HepG2 (cell line): ENCODE measurements around the gene PNP. TPM values are rescaled to one million over a fixed set of nuclear protein-coding genes. Genes with fewer than 3 reads are reported as not detected.

Source experiments
- BCL6 ChIP-seq: IDR thresholded peaks from 2 replicates; pipeline ENCODE4 v1.6.1; 2016; ENCODE audit warnings: missing genetic modification reagents, missing compliant biosample characterization
- BRCA1 ChIP-seq: sonication (generic); formaldehyde crosslinking; IDR thresholded peaks from 2 replicates; pipeline ENCODE4 v1.4.0; 2020; ENCODE audit warnings: missing genetic modification reagents
- CEBPG ChIP-seq: IDR thresholded peaks from 2 replicates; pipeline ENCODE4 v1.6.1; 2016
- HHEX ChIP-seq: IDR thresholded peaks from 2 replicates; pipeline ENCODE4 v1.6.1; 2016; ENCODE audit warnings: control low read depth
- RARA ChIP-seq: IDR thresholded peaks from 2 replicates; pipeline ENCODE4 v1.6.1; 2016; ENCODE audit warnings: missing genetic modification reagents, missing compliant biosample characterization
- TBL1XR1 ChIP-seq: fragments of 150-350 bp; IDR thresholded peaks from 2 replicates; pipeline ENCODE4 v1.6.1; 2014; ENCODE audit warnings: borderline replicate concordance, low read length; ENCODE audit not compliant: partially characterized antibody
- ZNF446 ChIP-seq: sonication (generic); formaldehyde crosslinking; IDR thresholded peaks from 2 replicates; pipeline ENCODE4 v1.5.0; 2020; ENCODE audit warnings: mild to moderate bottlenecking, missing genetic modification reagents
- ZNF510 ChIP-seq: sonication (generic); formaldehyde crosslinking; IDR thresholded peaks from 2 replicates; pipeline ENCODE4 v1.4.0; 2020; ENCODE audit warnings: low read depth, mild to moderate bottlenecking, missing genetic modification reagents
- ZNF563 ChIP-seq: sonication (generic); formaldehyde crosslinking; IDR thresholded peaks from 2 replicates; pipeline ENCODE4 v1.8.0; 2022; ENCODE audit warnings: mild to moderate bottlenecking, moderate library complexity, missing genetic modification reagents
- ZNF724P ChIP-seq: sonication (generic); formaldehyde crosslinking; IDR thresholded peaks from 2 replicates; pipeline ENCODE4 v1.8.0; 2022; ENCODE audit warnings: missing genetic modification reagents, borderline replicate concordance
- ZNF746 ChIP-seq: sonication (generic); formaldehyde crosslinking; IDR thresholded peaks from 2 replicates; pipeline ENCODE4 v1.8.0; 2022; ENCODE audit warnings: mild to moderate bottlenecking, missing genetic modification reagents
- ZNF777 ChIP-seq: sonication (generic); formaldehyde crosslinking; IDR thresholded peaks from 2 replicates; pipeline ENCODE4 v1.4.0; 2020; ENCODE audit warnings: missing genetic modification reagents
- ZSCAN31 ChIP-seq: sonication (generic); formaldehyde crosslinking; IDR thresholded peaks from 2 replicates; pipeline ENCODE4 v1.5.0; 2020; ENCODE audit warnings: low read depth, mild to moderate bottlenecking, missing genetic modification reagents
- polyA plus RNA-seq, 8 experiments: library from polyadenylated mRNA; depleted of rRNA in 3 of 8; stranded (reverse) in 7 of 8; unstranded in 1 of 8; fragments of >200 nt; fragmentation: Illumina TruSeq in 4 of 8; extraction: Trizol in 4 of 8; gene quantifications; 2 replicates each; pipeline versions ENCODE4 v1.2.1 to v1.2.3, GENCODE V29; 2011 to 2016; ENCODE audit warnings: low read depth in 4 of 8, missing spikeins in 1 of 8, mixed read lengths in 1 of 8; ENCODE audit not compliant: insufficient read depth in 1 of 8
- total RNA-seq, 5 experiments: library from RNA; depleted of rRNA; stranded (reverse); fragments of >200 nt; fragmentation: Illumina TruSeq; extraction: Trizol; gene quantifications; 2 replicates each; pipeline ENCODE4 v1.2.3, GENCODE V29; 2016; ENCODE audit warnings: low read depth in 1 of 5
- TF ChIP-seq, protein P1 (sequence below): sonication (generic); formaldehyde crosslinking; IDR thresholded peaks from 2 replicates; pipeline ENCODE4 v1.8.1; 2023; ENCODE audit warnings: mild to moderate bottlenecking, missing genetic modification reagents
- TF ChIP-seq, protein P2 (sequence below): sonication (generic); formaldehyde crosslinking; conservative IDR thresholded peaks from 2 replicates; pipeline ENCODE4 v1.4.0; 2020; ENCODE audit warnings: missing genetic modification reagents
- TF ChIP-seq, protein P3 (sequence below): sonication (generic); formaldehyde crosslinking; IDR thresholded peaks from 2 replicates; pipeline ENCODE4 v1.9.0; 2021; ENCODE audit warnings: mild to moderate bottlenecking, missing genetic modification reagents
- TF ChIP-seq, protein P4 (sequence below): fragments of 450-650 bp; IDR thresholded peaks from 2 replicates; pipeline ENCODE4 v1.6.1; 2016
- TF ChIP-seq, protein P5 (sequence below): IDR thresholded peaks from 2 replicates; pipeline ENCODE4 v1.6.1; 2012; ENCODE audit warnings: inconsistent platforms

The PNP gene
- total and polyA plus RNA-seq, 2 of the 13 experiments (the other 11 are each of a cell fraction or from before 2014, with no cell fraction given), result 45.4 to 74.8 TPM

DNA sequence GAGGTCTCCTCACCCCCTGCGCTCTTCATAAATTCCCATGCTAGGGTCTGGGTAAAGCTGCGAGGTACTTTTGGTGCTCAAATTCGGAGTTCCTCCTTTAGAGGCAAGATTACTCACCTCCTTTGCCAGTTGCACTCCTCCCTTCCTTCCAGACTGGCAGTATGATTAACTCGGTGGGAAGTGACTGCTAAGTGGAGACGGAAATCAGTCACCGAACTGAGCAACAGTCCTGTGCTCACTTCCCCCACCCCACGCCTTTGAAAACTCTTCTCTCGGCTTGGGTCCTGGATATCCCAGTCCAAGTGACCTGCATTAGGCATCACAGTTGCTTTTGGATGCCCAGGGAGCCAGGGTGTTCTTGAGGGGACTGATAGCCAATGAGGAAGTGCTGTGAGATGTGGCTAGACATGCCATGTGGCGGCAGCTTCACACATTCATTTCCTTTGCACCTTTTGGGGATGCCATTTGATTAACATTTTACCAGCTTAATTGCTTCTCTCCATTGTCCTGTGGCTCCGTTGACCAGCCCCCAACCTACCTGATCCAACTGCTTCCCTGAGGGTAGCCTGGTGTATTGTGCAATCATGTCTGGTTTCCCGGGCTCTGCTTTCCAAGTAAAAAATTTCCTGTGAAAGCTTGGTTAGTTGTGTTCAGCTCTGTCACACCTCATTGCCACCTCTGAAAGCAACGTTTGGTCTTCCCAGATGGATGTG is 840 bp downstream of the PNP start (continued):
- TF ChIP-seq RARA (CRISPR knock-in tag) (peak; percentile 31; the same call in 1 of the 2 replicates), ZSCAN31 (CRISPR knock-in tag) (0 out of 2 replicates have a peak, but pooled peaks have one; percentile 47), BRCA1 (CRISPR knock-in tag) (0 out of 2 replicates have a peak, but pooled peaks have one; percentile 22), ZNF563 (CRISPR knock-in tag) (0 out of 2 replicates have a peak, but pooled peaks have one; percentile 14), BCL6 (CRISPR knock-in tag) (peak; percentile 96), ZNF724P (CRISPR knock-in tag) (0 out of 2 replicates have a peak, but pooled peaks have one; percentile 15), ZNF446 (0 out of 2 replicates have a peak, but pooled peaks have one; percentile 71), ZNF746 (CRISPR knock-in tag) (0 out of 2 replicates have a peak, but pooled peaks have one; percentile 24), CEBPG (peak; percentile 97), ZNF777 (peak; percentile 27; the same call in 1 of the 2 replicates), ZNF510 (CRISPR knock-in tag) (no peak), TBL1XR1 (no peak), HHEX (CRISPR knock-in tag) (no peak)
- TF ChIP-seq, protein P1, sequence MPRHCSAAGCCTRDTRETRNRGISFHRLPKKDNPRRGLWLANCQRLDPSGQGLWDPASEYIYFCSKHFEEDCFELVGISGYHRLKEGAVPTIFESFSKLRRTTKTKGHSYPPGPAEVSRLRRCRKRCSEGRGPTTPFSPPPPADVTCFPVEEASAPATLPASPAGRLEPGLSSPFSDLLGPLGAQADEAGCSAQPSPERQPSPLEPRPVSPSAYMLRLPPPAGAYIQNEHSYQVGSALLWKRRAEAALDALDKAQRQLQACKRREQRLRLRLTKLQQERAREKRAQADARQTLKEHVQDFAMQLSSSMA, result peak; percentile 14; the same call in 1 of the 2 replicates
- TF ChIP-seq, protein P2, sequence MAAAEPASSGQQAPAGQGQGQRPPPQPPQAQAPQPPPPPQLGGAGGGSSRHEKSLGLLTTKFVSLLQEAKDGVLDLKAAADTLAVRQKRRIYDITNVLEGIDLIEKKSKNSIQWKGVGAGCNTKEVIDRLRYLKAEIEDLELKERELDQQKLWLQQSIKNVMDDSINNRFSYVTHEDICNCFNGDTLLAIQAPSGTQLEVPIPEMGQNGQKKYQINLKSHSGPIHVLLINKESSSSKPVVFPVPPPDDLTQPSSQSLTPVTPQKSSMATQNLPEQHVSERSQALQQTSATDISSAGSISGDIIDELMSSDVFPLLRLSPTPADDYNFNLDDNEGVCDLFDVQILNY, result peak; percentile 84
- TF ChIP-seq, protein P3, sequence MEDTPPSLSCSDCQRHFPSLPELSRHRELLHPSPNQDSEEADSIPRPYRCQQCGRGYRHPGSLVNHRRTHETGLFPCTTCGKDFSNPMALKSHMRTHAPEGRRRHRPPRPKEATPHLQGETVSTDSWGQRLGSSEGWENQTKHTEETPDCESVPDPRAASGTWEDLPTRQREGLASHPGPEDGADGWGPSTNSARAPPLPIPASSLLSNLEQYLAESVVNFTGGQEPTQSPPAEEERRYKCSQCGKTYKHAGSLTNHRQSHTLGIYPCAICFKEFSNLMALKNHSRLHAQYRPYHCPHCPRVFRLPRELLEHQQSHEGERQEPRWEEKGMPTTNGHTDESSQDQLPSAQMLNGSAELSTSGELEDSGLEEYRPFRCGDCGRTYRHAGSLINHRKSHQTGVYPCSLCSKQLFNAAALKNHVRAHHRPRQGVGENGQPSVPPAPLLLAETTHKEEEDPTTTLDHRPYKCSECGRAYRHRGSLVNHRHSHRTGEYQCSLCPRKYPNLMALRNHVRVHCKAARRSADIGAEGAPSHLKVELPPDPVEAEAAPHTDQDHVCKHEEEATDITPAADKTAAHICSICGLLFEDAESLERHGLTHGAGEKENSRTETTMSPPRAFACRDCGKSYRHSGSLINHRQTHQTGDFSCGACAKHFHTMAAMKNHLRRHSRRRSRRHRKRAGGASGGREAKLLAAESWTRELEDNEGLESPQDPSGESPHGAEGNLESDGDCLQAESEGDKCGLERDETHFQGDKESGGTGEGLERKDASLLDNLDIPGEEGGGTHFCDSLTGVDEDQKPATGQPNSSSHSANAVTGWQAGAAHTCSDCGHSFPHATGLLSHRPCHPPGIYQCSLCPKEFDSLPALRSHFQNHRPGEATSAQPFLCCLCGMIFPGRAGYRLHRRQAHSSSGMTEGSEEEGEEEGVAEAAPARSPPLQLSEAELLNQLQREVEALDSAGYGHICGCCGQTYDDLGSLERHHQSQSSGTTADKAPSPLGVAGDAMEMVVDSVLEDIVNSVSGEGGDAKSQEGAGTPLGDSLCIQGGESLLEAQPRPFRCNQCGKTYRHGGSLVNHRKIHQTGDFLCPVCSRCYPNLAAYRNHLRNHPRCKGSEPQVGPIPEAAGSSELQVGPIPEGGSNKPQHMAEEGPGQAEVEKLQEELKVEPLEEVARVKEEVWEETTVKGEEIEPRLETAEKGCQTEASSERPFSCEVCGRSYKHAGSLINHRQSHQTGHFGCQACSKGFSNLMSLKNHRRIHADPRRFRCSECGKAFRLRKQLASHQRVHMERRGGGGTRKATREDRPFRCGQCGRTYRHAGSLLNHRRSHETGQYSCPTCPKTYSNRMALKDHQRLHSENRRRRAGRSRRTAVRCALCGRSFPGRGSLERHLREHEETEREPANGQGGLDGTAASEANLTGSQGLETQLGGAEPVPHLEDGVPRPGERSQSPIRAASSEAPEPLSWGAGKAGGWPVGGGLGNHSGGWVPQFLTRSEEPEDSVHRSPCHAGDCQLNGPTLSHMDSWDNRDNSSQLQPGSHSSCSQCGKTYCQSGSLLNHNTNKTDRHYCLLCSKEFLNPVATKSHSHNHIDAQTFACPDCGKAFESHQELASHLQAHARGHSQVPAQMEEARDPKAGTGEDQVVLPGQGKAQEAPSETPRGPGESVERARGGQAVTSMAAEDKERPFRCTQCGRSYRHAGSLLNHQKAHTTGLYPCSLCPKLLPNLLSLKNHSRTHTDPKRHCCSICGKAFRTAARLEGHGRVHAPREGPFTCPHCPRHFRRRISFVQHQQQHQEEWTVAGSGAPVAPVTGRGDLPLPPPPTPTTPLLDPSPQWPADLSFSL (CRISPR knock-in tag), result peak; percentile 82; the same call in 1 of the 2 replicates
- TF ChIP-seq, protein P4, sequence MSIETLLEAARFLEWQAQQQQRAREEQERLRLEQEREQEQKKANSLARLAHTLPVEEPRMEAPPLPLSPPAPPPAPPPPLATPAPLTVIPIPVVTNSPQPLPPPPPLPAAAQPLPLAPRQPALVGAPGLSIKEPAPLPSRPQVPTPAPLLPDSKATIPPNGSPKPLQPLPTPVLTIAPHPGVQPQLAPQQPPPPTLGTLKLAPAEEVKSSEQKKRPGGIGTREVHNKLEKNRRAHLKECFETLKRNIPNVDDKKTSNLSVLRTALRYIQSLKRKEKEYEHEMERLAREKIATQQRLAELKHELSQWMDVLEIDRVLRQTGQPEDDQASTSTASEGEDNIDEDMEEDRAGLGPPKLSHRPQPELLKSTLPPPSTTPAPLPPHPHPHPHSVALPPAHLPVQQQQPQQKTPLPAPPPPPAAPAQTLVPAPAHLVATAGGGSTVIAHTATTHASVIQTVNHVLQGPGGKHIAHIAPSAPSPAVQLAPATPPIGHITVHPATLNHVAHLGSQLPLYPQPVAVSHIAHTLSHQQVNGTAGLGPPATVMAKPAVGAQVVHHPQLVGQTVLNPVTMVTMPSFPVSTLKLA, result no peak
- TF ChIP-seq, protein P5, sequence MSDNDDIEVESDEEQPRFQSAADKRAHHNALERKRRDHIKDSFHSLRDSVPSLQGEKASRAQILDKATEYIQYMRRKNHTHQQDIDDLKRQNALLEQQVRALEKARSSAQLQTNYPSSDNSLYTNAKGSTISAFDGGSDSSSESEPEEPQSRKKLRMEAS, result peak; percentile 39; the same call in 1 of the 2 replicates
